ENCODE measurements around the gene HEATR3. TPM values are rescaled to one million over a fixed set of nuclear protein-coding genes. Genes with fewer than 3 reads are reported as not detected.
A peak's percentile ranks its signal among the peaks of the same experiment; 100 is the strongest.

Gene HEATR3
- total RNA-seq, 1 experiment from 2014 or later, result 28.0 TPM

- Mint-ChIP-seq H3K9me3 (no peaks in the 10 kb centered on the region), H3K4me3 (no peak overlapping the region), H3K36me3 (peaks cover 16% of the 10 kb centered on the region), H3K27me3 (ENCODE audit: low read depth) (no peaks in the 10 kb centered on the region), H3K4me1 (peaks cover 10% of the 10 kb centered on the region), H3K27ac (no peak overlapping the region)
- ChIA-PET CTCF (interaction anchor here (0.5 to 7.2 kb wide), 4 partner anchors 13 to 393 kb away, joined by 5 to 41 read pairs (median 6); partner anchors contain the start of gene CNEP1R1), POLR2A (interaction anchor here (0.7 kb wide), 1 partner anchor 20 kb away, joined by 4 read pairs; no protein-coding TSS in a partner anchor)
- DNase-seq (ENCODE audit: low spot score) (no peak), ATAC-seq (no peak)
- TF ChIP-seq ELF4 (CRISPR knock-in tag; IDR thresholded peaks at IDR 0.05; ENCODE audit: low read depth), result no peak
- TF ChIP-seq TEAD1 (CRISPR knock-in tag; IDR thresholded peaks at IDR 0.05), result no peak
- no peak for TF ChIP-seq NR3C1 (CRISPR knock-in tag; conservative IDR thresholded peaks at IDR 0.05; ENCODE audit: low read depth)
- no peak for TF ChIP-seq SMAD4 (CRISPR knock-in tag; IDR thresholded peaks at IDR 0.05)
- no peak for TF ChIP-seq OVOL2 (CRISPR knock-in tag; IDR thresholded peaks at IDR 0.05; ENCODE audit: borderline replicate concordance)
- TF ChIP-seq ZNF121 (CRISPR knock-in tag; IDR thresholded peaks at IDR 0.05), result no peak
- no peak for TF ChIP-seq ESRRA (CRISPR knock-in tag; IDR thresholded peaks at IDR 0.05; ENCODE audit: borderline replicate concordance)
- no peak for TF ChIP-seq TEAD4 (CRISPR knock-in tag; IDR thresholded peaks at IDR 0.05)
Measured at GRCh38 chr16:50037662-50038220, 28.0 kb upstream of the HEATR3 start.

- no peaks in the 10 kb centered on the region for H3K9me3 Mint-ChIP-seq
- H3K27ac Mint-ChIP-seq, result 0 out of 2 replicates have a peak overlapping the region, but pooled peaks have one; percentile 24
- ATAC-seq (no peak), DNase-seq (ENCODE audit: low spot score) (no peak)
- POLR2A ChIA-PET, result interaction anchor here (0.6 to 0.7 kb wide), 3 partner anchors 19 to 1051 kb away, joined by 3 to 7 read pairs (median 4); no protein-coding TSS in a partner anchor
- no peak overlapping the region for H3K4me3 Mint-ChIP-seq
- no peaks in the 10 kb centered on the region for H3K27me3 Mint-ChIP-seq (ENCODE audit: low read depth)
- peaks cover 13% of the 10 kb centered on the region for H3K36me3 Mint-ChIP-seq
- TF ChIP-seq ZNF138 (CRISPR knock-in tag; conservative IDR thresholded peaks at IDR 0.05), result no peak
- TF ChIP-seq CDX4 (CRISPR knock-in tag; IDR thresholded peaks at IDR 0.05; ENCODE audit: borderline replicate concordance), result no peak
- TF ChIP-seq RORB (CRISPR knock-in tag; IDR thresholded peaks at IDR 0.05), result no peak
- TF ChIP-seq AR (CRISPR knock-in tag; IDR thresholded peaks at IDR 0.05), result no peak
- no peak for TF ChIP-seq ZMAT4 (CRISPR knock-in tag; IDR thresholded peaks at IDR 0.05)
- no peak for TF ChIP-seq ZBTB21 (CRISPR knock-in tag; IDR thresholded peaks at IDR 0.05; ENCODE audit: borderline replicate concordance)
- TF ChIP-seq SMAD4 (CRISPR knock-in tag; IDR thresholded peaks at IDR 0.05), result no peak
- TF ChIP-seq HMGA2 (CRISPR knock-in tag; IDR thresholded peaks at IDR 0.05), result no peak
- no peak for TF ChIP-seq ZSCAN18 (CRISPR knock-in tag; IDR thresholded peaks at IDR 0.05)
- no peak for TF ChIP-seq FOXP1 (CRISPR knock-in tag; IDR thresholded peaks at IDR 0.05; ENCODE audit: borderline replicate concordance)
- no peak for TF ChIP-seq FOXK1 (CRISPR knock-in tag; IDR thresholded peaks at IDR 0.05)
- CTCF ChIA-PET, result interaction anchor here (0.6 to 7.2 kb wide), 5 partner anchors 13 to 172 kb away, joined by 3 to 41 read pairs (median 5); partner anchors contain the start of gene CNEP1R1
- peaks cover 10% of the 10 kb centered on the region for H3K4me1 Mint-ChIP-seq
Measured at GRCh38 chr16:50038286-50038685, 27.5 kb upstream of the HEATR3 start.
